Trophoblast cell (in vitro differentiated cells and primary cell): ENCODE data around the gene SNRNP48.

Source experiments
- DNase-seq, 2 donors: peaks; one replicate each; pipeline ENCODE4 v3.0.0-alpha.2; 2016
- H2AFZ ChIP-seq: 2 replicates; pipeline ENCODE4 v1.6.1; 2013; ENCODE audit warnings: low read length, moderate library complexity, mild to moderate bottlenecking; ENCODE audit not compliant: insufficient read depth, poor library complexity
- H2AK5ac ChIP-seq: 2 replicates; pipeline ENCODE4 v1.6.1; 2013; ENCODE audit warnings: mild to moderate bottlenecking, low read length
- H2BK120ac ChIP-seq: 2 replicates; pipeline ENCODE4 v1.6.1; 2013; ENCODE audit warnings: low read length, mild to moderate bottlenecking, moderate library complexity; ENCODE audit not compliant: insufficient read depth, poor library complexity
- H2BK12ac ChIP-seq: 2 replicates; pipeline ENCODE4 v1.6.1; 2013; ENCODE audit warnings: mild to moderate bottlenecking, low read length, moderate library complexity
- H2BK5ac ChIP-seq: 2 replicates; pipeline ENCODE4 v1.6.1; 2013; ENCODE audit warnings: low read length, low read depth, moderate library complexity, mild to moderate bottlenecking; ENCODE audit not compliant: poor library complexity
- H3K14ac ChIP-seq: 2 replicates; pipeline ENCODE4 v1.6.1; 2013; ENCODE audit warnings: mild to moderate bottlenecking, low read length
- H3K18ac ChIP-seq: 2 replicates; pipeline ENCODE4 v1.6.1; 2013; ENCODE audit warnings: mild to moderate bottlenecking, low read length
- H3K23ac ChIP-seq: 2 replicates; pipeline ENCODE4 v1.6.1; 2013; ENCODE audit warnings: low read length
- H3K27ac ChIP-seq: 2 replicates; pipeline ENCODE4 v1.5.1; 2013; ENCODE audit warnings: low read depth, mild to moderate bottlenecking, inconsistent platforms, low read length, moderate library complexity
- H3K27me3 ChIP-seq: 2 replicates; pipeline ENCODE4 v1.6.1; 2013; ENCODE audit warnings: inconsistent platforms, mild to moderate bottlenecking, low read length, moderate library complexity; ENCODE audit not compliant: insufficient read depth
- H3K36me3 ChIP-seq, 2 experiments: 1 replicate in 1 of 2; 2 replicates in 1 of 2; pipeline ENCODE4 v1.6.1; 2013; ENCODE audit warnings: low read length in 2 of 2, mild to moderate bottlenecking in 2 of 2, moderate library complexity in 1 of 2; ENCODE audit not compliant: insufficient read depth in 2 of 2, control insufficient read depth in 1 of 2
- H3K4ac ChIP-seq: 2 replicates; pipeline ENCODE4 v1.6.1; 2013; ENCODE audit warnings: low read depth, mild to moderate bottlenecking, low read length, moderate library complexity
- H3K4me1 ChIP-seq, 2 experiments: 1 replicate in 1 of 2; 2 replicates in 1 of 2; pipeline ENCODE4 v1.6.1; 2013; ENCODE audit warnings: low read length in 2 of 2, mild to moderate bottlenecking in 2 of 2, moderate library complexity in 1 of 2; ENCODE audit not compliant: insufficient read depth in 2 of 2, control insufficient read depth in 1 of 2
- H3K4me2 ChIP-seq: 2 replicates; pipeline ENCODE4 v1.6.1; 2013; ENCODE audit warnings: inconsistent platforms, mild to moderate bottlenecking, low read length, moderate library complexity
- H3K4me3 ChIP-seq: 2 replicates; pipeline ENCODE4 v1.5.1; 2013; ENCODE audit warnings: mild to moderate bottlenecking, low read depth, low read length, inconsistent platforms
- H3K79me1 ChIP-seq: one replicate; pipeline ENCODE4 v1.6.1; 2013; ENCODE audit warnings: low read length
- H3K79me2 ChIP-seq: 2 replicates; pipeline ENCODE4 v1.6.1; 2013; ENCODE audit warnings: low read length, mild to moderate bottlenecking; ENCODE audit not compliant: control insufficient read depth, insufficient read depth, poor library complexity
- H3K9ac ChIP-seq: 2 replicates; pipeline ENCODE4 v1.6.1; 2013; ENCODE audit warnings: mild to moderate bottlenecking, low read length
- H3K9me3 ChIP-seq: 2 replicates; pipeline ENCODE4 v1.6.1; 2013; ENCODE audit warnings: low read depth, mild to moderate bottlenecking, control low read depth, inconsistent platforms, low read length; ENCODE audit not compliant: insufficient read depth
- H4K12ac ChIP-seq: 2 replicates; pipeline ENCODE4 v1.6.1; 2013; ENCODE audit warnings: low read depth, mild to moderate bottlenecking, low read length, moderate library complexity
- H4K8ac ChIP-seq: 2 replicates; pipeline ENCODE4 v1.6.1; 2013; ENCODE audit warnings: low read depth, mild to moderate bottlenecking, low read length, moderate library complexity
- H4K91ac ChIP-seq: one replicate; pipeline ENCODE4 v1.6.1; 2013; ENCODE audit warnings: low read depth, mild to moderate bottlenecking, low read length, moderate library complexity
- WGBS: extraction: QIAGEN DNeasy Blood & Tissue Kit; methylation state at CpG from one replicate; pipeline ENCODE4 v1.1.7; 2013; ENCODE audit warnings: missing lambda C conversion rate; ENCODE audit not compliant: insufficient read length, insufficient coverage; ENCODE audit errors: extremely low coverage; 5-methylcytosine and 5-hydroxymethylcytosine counted together

SNRNP48 gene

GRCh38 chr6:7637533-7637932, 47.5 kb downstream of the SNRNP48 start:
- Histone ChIP-seq H3K9me3 (no peaks in the 10 kb centered on the region), H3K4me3 (no peak overlapping the region), H4K8ac (no peak overlapping the region), H2BK120ac (no peak overlapping the region), H4K12ac (no peak overlapping the region), H3K4me2 (no peak overlapping the region), H3K36me3 (no peaks in the 10 kb centered on the region), H2AK5ac (no peak overlapping the region), H4K91ac (no peak overlapping the region), H2AFZ (no peak overlapping the region), H3K18ac (no peak overlapping the region), H3K27me3 (no peaks in the 10 kb centered on the region), H3K23ac (no peak overlapping the region), H3K27ac (no peak overlapping the region), H3K79me2 (no peaks in the 10 kb centered on the region), H3K4me1 (peaks cover 12 to 13% of the 10 kb centered on the region in 2 experiments), H3K14ac (no peak overlapping the region), H3K4ac (no peak overlapping the region), H2BK12ac (no peak overlapping the region), H2BK5ac (no peak overlapping the region), H3K9ac (no peak overlapping the region), H3K79me1 (peaks cover 15% of the 10 kb centered on the region)
- whole genome bisulfite sequencing, result no CpG with 5 or more reads among the region's 3 CpGs
- DNase-seq, result no peak

GRCh38 chr6:7639427-7639826, 49.4 kb downstream of the SNRNP48 start:
- no peaks in the 10 kb centered on the region for H3K79me2 ChIP-seq
- H3K4me1 ChIP-seq, result peaks cover 12 to 13% of the 10 kb centered on the region in 2 experiments
- no peak overlapping the region for H3K23ac ChIP-seq
- H3K9me3 ChIP-seq, result no peaks in the 10 kb centered on the region
- H3K36me3 ChIP-seq, result no peaks in the 10 kb centered on the region
- H4K8ac ChIP-seq, result no peak overlapping the region
- no peaks in the 10 kb centered on the region for H3K27me3 ChIP-seq
- no peak overlapping the region for H4K12ac ChIP-seq
- no CpG with 5 or more reads among the region's 3 CpGs for WGBS
- no peak overlapping the region for H4K91ac ChIP-seq
- peaks cover 15% of the 10 kb centered on the region for H3K79me1 ChIP-seq
- H2BK120ac ChIP-seq, result no peak overlapping the region
- no peak overlapping the region for H3K18ac ChIP-seq
- no peak overlapping the region for H3K4me3 ChIP-seq
- H3K4ac ChIP-seq, result no peak overlapping the region
- no peak overlapping the region for H3K14ac ChIP-seq
- no peak overlapping the region for H3K27ac ChIP-seq
- H2AFZ ChIP-seq, result no peak overlapping the region
- no peak overlapping the region for H2AK5ac ChIP-seq
- no peak overlapping the region for H3K4me2 ChIP-seq
- peak overlapping the region; percentile 16 for H2BK12ac ChIP-seq
- H3K9ac ChIP-seq, result no peak overlapping the region
- no peak overlapping the region for H2BK5ac ChIP-seq
- no peak for DNase-seq

GRCh38 chr6:7640016-7640415, 50.0 kb downstream of the SNRNP48 start:
- no peaks in the 10 kb centered on the region for H3K27me3 ChIP-seq

GRCh38 chr6:7640607-7641577, 50.9 kb downstream of the SNRNP48 start:
- H4K91ac ChIP-seq, result peak overlapping the region; percentile 75
- no peak overlapping the region for H3K9ac ChIP-seq
- no CpG with 5 or more reads among the region's 12 CpGs for WGBS
- peak overlapping the region; percentile 58 for H2BK5ac ChIP-seq
- H3K18ac ChIP-seq, result no peak overlapping the region
- peak overlapping the region; percentile 88 for H2BK120ac ChIP-seq
- H4K12ac ChIP-seq, result no peak overlapping the region
- peaks cover 12 to 13% of the 10 kb centered on the region in 2 experiments for H3K4me1 ChIP-seq
- H3K4ac ChIP-seq, result no peak overlapping the region
- DNase-seq, result peak; percentile 46 to 72
- peak overlapping the region; percentile 31 for H3K27ac ChIP-seq
- H3K4me3 ChIP-seq, result no peak overlapping the region
- H2BK12ac ChIP-seq, result peak overlapping the region; percentile 97
- peak overlapping the region; percentile 3 for H3K4me2 ChIP-seq
- peak overlapping the region; percentile 74 for H3K14ac ChIP-seq
- no peaks in the 10 kb centered on the region for H3K9me3 ChIP-seq
- H3K23ac ChIP-seq, result no peak overlapping the region
- H3K27me3 ChIP-seq, result no peaks in the 10 kb centered on the region
- H3K79me2 ChIP-seq, result no peaks in the 10 kb centered on the region
- H3K79me1 ChIP-seq, result peaks cover 15% of the 10 kb centered on the region
- no peaks in the 10 kb centered on the region for H3K36me3 ChIP-seq
- H4K8ac ChIP-seq, result peak overlapping the region; percentile 54
- no peak overlapping the region for H2AFZ ChIP-seq
- H2AK5ac ChIP-seq, result no peak overlapping the region

More at GRCh38 chr6:7640016-7640415, 50.0 kb downstream of the SNRNP48 start:
- Histone ChIP-seq H3K79me2 (no peaks in the 10 kb centered on the region), H3K27ac (no peak overlapping the region), H2BK12ac (no peak overlapping the region), H4K91ac (peak overlapping the region; percentile 25), H3K4ac (no peak overlapping the region), H2BK5ac (no peak overlapping the region), H3K4me2 (no peak overlapping the region), H3K14ac (no peak overlapping the region), H3K18ac (no peak overlapping the region), H3K4me3 (no peak overlapping the region), H3K4me1 (peaks cover 12 to 13% of the 10 kb centered on the region in 2 experiments), H3K36me3 (no peaks in the 10 kb centered on the region), H4K12ac (no peak overlapping the region), H3K9me3 (no peaks in the 10 kb centered on the region), H4K8ac (no peak overlapping the region), H3K79me1 (peaks cover 15% of the 10 kb centered on the region), H3K9ac (no peak overlapping the region), H2AFZ (no peak overlapping the region), H2BK120ac (peak overlapping the region; percentile 36), H2AK5ac (no peak overlapping the region), H3K23ac (no peak overlapping the region)
- DNase-seq, result no peak
- WGBS, result no CpG with 5 or more reads among the region's 1 CpG
